Kidney (tissue), 14 donors: ENCODE results near the gene MLLT10. TPM values are rescaled to one million over a fixed set of nuclear protein-coding genes. Genes with fewer than 3 reads are reported as not detected.

ENCODE experiments used
- DNase-seq, 5 donors: peaks; one replicate each; pipeline ENCODE4 v3.0.0-alpha.2; 2013 to 2020
- FAIRE-seq: peaks from 2 replicates; lab custom pipeline; 2012; peaks lifted over from hg19 to GRCh38; lab: Jason Lieb, UNC
- H3K27ac ChIP-seq, 2 donors: one replicate each; pipeline ENCODE4 v1.7.0; 2013; ENCODE audit warnings: low read depth in 2 of 2, low read length in 2 of 2, inconsistent platforms in 1 of 2
- H3K27me3 ChIP-seq: one replicate; pipeline ENCODE4 v1.7.1; 2013; ENCODE audit warnings: low read length, inconsistent platforms; ENCODE audit not compliant: control insufficient read depth, insufficient read depth
- H3K36me3 ChIP-seq, 3 donors: one replicate each; pipeline versions ENCODE4 v1.7.0 to v1.7.1; 2013; ENCODE audit warnings: low read length in 3 of 3, control low read depth in 1 of 3, inconsistent platforms in 1 of 3; ENCODE audit not compliant: insufficient read depth in 3 of 3, control insufficient read depth in 2 of 3
- H3K4me1 ChIP-seq, 3 donors: one replicate each; pipeline versions ENCODE4 v1.7.0 to v1.7.1; 2013; ENCODE audit warnings: low read length in 3 of 3, inconsistent platforms in 1 of 3, low read depth in 1 of 3; ENCODE audit not compliant: control insufficient read depth in 2 of 3, insufficient read depth in 2 of 3
- H3K4me3 ChIP-seq, 3 donors: one replicate each; pipeline versions ENCODE4 v1.7.0 to v1.8.1; 2013; ENCODE audit warnings: low read length in 3 of 3, control low read depth in 1 of 3, inconsistent platforms in 1 of 3
- H3K9ac ChIP-seq, 3 donors: one replicate each; pipeline versions ENCODE4 v1.7.0 to v1.7.1; 2013; ENCODE audit warnings: low read length in 3 of 3, control low read depth in 1 of 3, inconsistent platforms in 1 of 3
- H3K9me3 ChIP-seq, 3 donors: one replicate each; pipeline versions ENCODE4 v1.7.0 to v1.7.1; 2013; ENCODE audit warnings: low read length in 3 of 3, control low read depth in 1 of 3, inconsistent platforms in 1 of 3; ENCODE audit not compliant: control insufficient read depth in 2 of 3, insufficient read depth in 1 of 3
- CTCF ChIP-seq: IDR thresholded peaks from 3 replicates; pipeline ENCODE4 v1.5.1; 2012; ENCODE audit warnings: mild to moderate bottlenecking, moderate library complexity, borderline replicate concordance; ENCODE audit not compliant: insufficient read depth; ENCODE audit errors: extremely low read depth
- intact Hi-C: fragments of 100-400 bp; cut with DNase I; formaldehyde crosslinking; loops from one replicate; pipeline ENCODE4 v1.11.1; 2022
- polyA plus RNA-seq: library from polyadenylated mRNA; stranded (reverse); fragments of 350-450 nt; fragmentation: Illumina TruSeq; extraction: RNeasy Lipid Tissue Mini Kit (QIAGEN cat#74804); gene quantifications from one replicate; pipeline ENCODE4 v1.2.3, GENCODE V29; 2014; ENCODE audit warnings: low read depth, low replicate concordance; ENCODE audit not compliant: insufficient read depth
- total RNA-seq: library from RNA; stranded (reverse); fragmentation: NEBNext Ultra II Directional; extraction: Animal tissue kit (Norgen Biotek cat#: 25700); gene quantifications from one replicate; pipeline ENCODE4 v1.2.1, GENCODE V29; 2021
- donor health status: control.
- donor health status: control.
- donor health status: control.
- donor health status: control.
- donor health status: control.
- donor health status: DM: yes; HTN: yes; CAD: no.
- donor health status: Normal renal cell carcinoma (clear cell type).

MLLT10 gene
- total and polyA plus RNA-seq, 2 donors from 2014 or later: 11.0 to 54.2 TPM

GRCh38 chr10:21742740-21743412, 208.8 kb downstream of the MLLT10 start:
- intact Hi-C loops: no loop called here
- H3K27ac ChIP-seq: no peak overlapping the region
- TF ChIP-seq CTCF: no peak
- H3K4me3 ChIP-seq: no peak overlapping the region
- DNase-seq: no peak
- peaks cover 0 to 19% (median 16%) of the 10 kb centered on the region in 3 donors for H3K36me3 ChIP-seq
- no peak for FAIRE-seq
- no peak overlapping the region for H3K9ac ChIP-seq
- H3K9me3 ChIP-seq: no peaks in the 10 kb centered on the region
- H3K27me3 ChIP-seq: no peaks in the 10 kb centered on the region
- no peaks in the 10 kb centered on the region for H3K4me1 ChIP-seq

- H3K27me3 ChIP-seq: no peaks in the 10 kb centered on the region
- no peaks in the 10 kb centered on the region for H3K4me1 ChIP-seq
- no peak for TF ChIP-seq CTCF
- no peak overlapping the region for H3K4me3 ChIP-seq
- no peak for DNase-seq
- no peaks in the 10 kb centered on the region for H3K9me3 ChIP-seq
- no peak for FAIRE-seq
- intact Hi-C loops: no loop called here
- no peak overlapping the region for H3K9ac ChIP-seq
- peaks cover 0 to 13% (median 9%) of the 10 kb centered on the region in 3 donors for H3K36me3 ChIP-seq
- no peak overlapping the region for H3K27ac ChIP-seq
These were observed 210.2 kb downstream of the MLLT10 start for GRCh38 chr10:21744223-21744622.

GRCh38 chr10:21746118-21746517, 212.1 kb downstream of the MLLT10 start:
- H3K9ac ChIP-seq: no peak overlapping the region
- no peaks in the 10 kb centered on the region for H3K4me1 ChIP-seq
- no peaks in the 10 kb centered on the region for H3K9me3 ChIP-seq
- H3K36me3 ChIP-seq: peaks cover 0 to 9% (median 4%) of the 10 kb centered on the region in 3 donors
- intact Hi-C loops: no loop called here
- no peak for TF ChIP-seq CTCF
- H3K27me3 ChIP-seq: no peaks in the 10 kb centered on the region
- FAIRE-seq (no peak), DNase-seq (no peak)
- no peak overlapping the region for H3K4me3 ChIP-seq
- no peak overlapping the region for H3K27ac ChIP-seq
